Measurements from ENCODE around the gene TECTA.
"Not testable (repeated sequence)": the region's sequence is repeated elsewhere in the genome, so short reads cannot be mapped to it uniquely, and the experiment has no call there.

Gene TECTA

DNA sequence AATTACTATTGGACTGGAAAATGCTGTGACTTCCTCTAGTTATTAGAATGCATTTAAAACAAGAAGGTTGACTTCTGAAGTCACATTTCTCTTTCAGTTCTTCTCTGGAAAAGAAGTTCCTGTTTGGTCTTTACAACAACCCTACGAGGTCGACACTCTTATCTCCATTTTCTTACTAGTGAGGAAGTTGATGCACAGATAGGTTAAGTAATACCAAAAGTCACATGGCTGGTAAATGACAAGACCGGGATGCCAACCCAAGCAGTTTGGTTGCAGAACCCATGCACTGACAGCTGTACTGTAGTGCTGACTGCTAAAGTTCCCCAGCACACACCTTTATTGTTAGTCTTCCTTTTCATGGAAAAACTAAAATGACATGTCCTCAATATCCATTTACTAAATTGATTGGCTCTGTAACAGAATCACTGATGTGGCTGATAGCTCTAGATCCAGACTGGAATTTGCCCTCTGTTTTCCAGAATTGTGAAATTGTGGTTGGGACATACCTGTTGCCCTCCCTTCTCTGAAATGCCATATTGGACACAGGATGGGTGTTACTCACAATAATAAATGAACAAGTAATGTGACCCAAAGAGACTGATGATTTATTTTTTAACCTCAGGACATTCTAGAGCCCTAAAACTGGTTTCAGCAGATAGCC, 9.4 kb upstream of the TECTA start:
- DNase-seq, result no peak

DNA sequence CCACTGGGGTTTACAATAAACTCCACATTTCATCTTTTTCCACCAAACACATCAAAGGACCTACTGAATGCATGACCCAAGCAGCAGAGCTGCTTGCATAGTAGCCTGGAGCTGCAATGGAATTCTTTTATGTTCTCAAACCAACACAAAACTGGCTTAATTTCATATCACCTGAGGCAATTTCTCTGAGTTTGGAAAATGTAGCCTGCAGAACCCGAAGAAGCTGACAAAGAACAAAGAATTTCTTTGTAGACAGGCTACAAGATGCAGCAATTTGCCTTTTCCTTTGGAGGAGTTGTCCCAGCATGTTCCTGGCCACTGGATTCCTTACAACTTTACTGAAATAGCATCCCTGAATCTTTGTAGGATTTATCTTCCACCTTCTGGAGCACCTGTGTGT, 5.5 kb upstream of the TECTA start:
- DNase-seq, result no peak

DNA sequence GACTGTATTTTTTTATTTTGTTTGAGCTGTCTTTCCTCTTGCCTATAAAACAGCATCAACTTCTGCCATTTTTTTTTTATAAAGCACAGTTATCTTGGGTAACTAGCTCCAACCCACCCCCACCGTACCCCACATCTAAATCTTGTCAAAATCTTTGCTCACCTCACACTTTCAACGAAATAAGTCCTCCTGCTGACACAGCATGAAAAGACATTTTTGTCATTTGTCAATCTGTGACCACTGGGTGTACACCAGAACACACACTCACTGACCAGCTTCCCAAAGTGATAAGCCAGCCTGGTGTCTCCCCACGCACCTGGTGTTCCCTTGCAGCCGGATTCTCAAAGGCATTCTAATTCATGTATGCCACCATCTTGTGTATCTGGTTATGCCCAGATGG, 1.7 kb upstream of the TECTA start:
- DNase-seq, result no peak

DNA sequence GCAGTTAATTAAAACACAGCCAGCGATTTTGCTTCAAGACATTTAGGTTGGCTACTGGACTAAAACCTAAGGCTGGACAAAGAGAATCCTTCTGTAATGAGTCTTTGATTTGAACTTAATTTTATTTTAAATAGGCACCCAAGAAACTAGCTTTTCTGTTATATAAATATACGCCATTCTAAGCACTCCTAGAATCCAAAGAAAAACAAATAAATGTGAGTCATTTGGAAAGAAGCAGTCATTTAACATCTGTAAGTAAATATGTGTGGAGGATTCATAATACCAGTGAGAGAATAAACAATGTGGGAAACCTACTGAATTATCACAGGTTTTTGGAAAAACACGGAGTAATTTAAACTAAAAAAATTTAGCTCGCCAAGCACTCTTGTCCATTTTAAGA, 1.2 kb upstream of the TECTA start:
- DNase-seq, result no peak

DNA sequence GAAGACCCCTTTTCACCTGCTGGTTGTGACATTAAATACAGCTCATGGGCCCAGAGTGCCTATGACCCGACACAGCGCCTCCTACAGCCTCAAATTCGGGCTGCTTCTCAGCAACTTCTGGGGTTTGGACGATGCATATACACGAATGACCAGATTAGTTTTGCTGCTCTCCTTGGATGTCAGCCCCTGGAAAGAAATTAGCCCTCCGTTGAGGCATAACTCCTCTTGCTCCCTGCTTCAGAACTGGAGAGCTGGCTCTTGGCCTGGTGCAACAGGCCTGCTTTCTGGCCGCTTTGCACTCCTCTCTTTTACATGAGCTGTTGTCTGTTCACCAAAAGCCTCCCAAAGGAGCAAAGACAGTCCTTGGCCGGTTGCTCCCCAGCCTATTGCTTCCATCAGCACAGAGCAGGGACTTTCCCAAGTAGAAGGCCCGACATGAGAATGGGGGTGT, 3.3 kb downstream of the TECTA start:
- DNase-seq, result no peak

DNA sequence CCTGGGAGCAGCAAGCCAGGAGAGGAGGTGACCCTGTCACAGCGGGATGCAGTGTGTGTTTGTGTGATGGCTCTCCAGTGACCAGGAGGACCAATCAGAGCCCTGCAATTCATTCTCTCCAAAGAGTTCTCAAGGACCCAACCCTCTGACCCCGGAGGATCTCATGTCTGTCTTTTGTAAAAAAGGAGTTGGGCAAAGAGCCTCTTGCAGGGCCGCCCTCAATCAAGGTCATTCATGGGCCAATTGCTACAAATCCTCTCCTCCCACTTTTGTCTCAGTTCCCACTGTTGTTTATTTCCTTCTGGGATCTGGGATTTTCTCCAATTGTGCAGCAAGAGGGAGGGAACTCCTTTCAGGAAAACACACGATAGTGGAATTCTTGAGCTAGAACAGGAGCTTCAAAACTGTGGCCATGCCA, 4.0 kb downstream of the TECTA start:
- no peak for DNase-seq

DNA sequence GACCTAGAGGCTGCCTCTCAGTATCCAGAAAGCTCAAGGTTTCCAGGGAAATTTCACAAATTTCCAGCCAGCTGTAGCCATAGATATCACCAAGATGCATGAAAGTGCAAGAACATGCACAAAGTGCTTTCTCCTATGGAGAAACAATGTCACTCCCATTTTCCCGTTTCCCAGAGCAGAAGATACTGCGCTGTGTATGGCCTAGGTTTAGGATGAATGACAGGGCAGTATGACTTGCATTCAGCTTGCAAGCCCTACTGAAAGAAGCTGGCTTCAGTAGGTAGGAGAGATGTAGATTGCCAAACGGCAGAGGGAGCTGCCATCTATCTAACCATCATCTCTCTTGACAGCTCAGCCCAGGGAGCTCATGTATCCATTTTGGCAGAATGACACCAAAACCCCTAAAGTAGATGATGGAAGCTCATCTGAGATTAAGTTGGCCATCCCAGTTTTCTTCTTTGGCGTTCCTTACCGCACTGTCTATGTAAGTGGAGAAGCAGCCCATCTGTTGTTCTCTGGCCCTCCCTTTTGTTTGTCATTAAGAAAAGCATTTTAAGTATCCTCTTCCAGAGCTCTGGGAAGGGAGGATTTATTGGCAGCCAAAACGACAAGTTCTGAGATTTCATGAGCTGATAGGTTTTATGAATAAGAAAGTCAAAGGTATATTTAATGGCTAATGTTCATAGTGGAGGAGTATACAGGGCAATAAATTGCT, 4.6 kb downstream of the TECTA start:
- DNase-seq, result no peak

DNA sequence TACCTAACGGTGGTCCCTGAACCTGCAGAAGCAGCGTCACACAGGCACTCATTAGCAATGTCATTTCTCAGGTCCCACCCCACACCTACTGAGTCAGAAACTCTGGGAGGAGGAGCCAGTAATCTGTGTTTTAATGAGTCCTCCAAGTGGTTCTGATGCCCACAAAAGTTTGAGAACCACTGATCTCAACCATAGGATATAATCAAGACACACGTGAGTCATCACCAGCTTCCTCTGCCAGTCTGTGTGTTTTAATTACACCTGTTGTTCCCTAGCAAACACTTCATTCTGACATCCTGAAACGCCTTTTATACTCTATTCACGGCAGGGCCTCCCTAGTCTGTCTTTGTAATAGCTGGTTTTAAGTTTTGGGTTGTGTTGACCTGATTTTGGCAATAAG, 5.8 kb downstream of the TECTA start:
- no peak for DNase-seq

DNA sequence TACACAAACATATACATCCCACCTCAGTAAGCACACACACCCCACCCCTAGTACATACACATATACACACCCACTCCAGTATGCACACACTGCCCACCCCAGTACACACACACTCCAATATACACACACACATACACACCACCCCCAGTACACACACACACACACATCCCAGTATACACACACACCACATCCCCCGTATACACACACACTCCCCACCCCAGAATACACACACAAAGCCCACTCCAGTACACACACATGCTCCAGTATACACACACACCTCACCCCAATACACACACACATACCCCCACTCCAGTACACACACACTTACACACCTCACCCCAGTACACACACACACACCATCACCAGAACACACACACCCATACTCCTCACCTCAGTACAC, 7.4 kb downstream of the TECTA start:
- DNase-seq, result no peak

DNA sequence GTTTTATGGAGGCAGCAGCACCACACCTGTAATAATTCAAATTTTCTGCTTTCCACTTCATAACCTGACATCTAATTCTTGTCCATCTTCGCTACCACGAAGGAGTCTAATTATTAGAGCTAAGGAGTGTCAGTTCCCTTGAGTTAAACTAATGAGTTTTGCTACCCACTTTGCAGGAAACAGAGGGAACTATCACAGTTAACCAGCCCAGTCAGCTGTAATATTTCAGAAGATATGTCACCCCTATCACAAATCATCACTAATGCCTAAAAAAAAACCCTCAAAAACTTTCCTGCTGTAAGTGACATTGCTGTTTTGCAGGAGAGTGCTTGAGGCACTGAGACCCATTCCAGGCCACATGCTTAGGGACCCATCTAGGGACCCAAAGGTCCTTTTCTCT, 8.4 kb downstream of the TECTA start:
- DNase-seq, result no peak

DNA sequence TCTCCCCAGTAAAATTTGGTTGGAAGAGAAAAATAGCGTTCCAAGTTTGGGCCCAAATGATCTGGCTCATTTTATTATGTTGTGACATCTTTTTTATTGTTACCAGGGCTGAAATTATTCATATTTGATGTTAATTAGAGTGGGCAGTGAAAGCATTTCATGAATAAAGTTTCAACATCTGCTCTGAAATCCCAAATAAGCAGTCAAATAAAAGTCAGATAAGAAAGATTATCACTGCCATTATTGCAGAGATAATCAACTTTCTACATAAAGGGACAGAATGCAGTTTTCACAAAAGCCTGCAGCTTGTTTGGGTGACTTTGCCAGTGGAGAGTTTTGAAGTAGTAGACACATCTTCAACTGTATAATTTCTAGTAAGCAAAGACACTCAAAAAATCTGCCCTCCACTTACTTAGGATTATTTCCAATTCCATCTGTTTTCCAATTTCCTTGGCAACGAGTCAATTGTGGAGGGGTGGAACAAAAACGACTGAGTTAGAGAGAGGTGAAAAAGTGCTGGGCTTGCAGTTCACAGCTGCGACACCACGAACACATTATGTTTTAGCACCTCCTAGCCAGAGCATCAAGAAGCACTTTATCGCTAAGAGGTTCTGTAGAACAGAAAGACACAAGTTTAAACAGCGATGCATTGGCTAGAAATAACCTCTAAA, 9.0 kb downstream of the TECTA start:
- no peak for DNase-seq

DNA sequence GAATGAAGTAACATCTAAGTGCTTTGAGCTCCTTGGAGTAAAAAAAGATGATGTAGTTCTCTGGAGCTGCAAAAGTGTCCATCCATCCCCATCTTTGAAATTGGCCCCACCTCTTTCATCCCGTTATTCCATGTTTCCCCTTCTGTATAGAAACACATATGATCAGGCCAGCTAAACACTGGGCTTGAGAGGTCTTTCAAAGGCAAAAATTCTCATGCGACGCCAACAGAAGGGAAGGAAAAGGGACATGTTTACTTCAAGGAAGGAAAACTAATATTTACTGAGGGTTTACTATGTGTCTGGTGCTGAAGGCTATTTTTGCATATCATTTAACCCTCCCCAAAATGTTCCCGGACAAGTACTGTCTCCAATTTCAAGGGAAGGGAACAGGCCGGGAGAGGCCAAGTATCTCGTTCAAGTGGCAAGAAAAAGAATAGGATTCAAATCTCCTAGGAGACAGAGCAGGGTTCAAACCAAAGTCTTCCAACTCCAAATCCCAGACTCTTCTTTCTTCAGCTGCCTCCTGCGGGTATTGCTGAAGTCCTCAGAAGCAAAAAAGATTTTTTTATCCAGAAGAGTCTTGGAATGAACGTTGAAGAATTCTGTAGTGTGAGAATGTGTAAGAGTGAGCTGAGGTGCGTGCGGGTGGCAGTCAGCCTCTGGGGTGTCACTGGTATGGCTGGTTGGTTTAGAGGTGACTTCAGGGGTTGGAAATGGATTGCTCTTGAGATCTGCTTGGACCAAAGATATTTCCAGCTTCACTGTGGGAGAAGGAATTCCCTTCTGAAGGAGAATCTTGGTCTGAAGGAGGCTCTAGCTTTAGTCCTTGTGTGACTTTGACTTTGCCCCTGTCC, 10.1 kb downstream of the TECTA start:
- DNase-seq, result no peak

DNA sequence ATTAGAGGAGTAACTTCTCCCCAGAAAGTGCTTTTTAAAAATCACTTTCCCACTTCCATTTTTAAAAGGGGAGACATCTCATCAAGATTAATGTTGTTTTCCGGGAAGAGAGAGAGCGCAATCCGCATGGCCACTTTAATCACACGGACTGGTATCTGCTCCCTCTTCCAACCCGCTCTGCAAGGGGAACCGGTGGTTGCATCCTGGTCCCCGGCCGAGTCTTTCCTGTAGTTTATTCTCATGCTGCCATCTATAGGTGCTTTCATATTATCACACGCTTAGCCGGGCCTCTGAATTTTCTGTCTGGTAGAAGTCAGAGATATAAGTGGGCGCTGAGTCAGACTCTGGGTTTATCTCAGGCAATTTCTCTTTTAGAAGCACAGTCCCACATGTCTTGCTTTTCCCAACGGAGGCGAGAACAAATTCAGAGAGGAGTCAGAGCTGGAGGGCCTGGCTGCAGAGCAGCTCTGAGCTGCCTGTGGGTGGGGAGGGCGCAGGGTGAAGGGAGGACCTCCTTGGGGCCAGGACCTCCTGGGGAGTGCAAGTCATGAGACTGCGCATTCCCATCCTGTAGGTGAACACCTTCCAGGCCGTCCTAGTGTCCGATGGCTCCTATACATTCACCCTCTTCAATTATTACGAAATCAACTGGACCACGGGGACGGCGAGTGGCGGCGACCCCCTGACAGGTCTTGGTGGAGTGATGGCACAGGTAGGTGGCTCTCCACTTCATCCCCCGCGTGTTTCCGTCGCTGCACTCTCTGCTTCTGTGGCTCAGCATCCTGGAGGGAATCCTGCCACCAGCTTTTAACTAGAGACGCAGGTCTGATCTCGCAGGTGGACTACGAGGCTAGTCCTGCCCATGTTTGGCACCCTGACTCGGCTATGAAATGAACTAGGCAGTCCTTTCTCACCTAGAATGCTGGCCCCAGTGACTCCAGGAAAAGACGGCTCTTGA, 11.7 kb downstream of the TECTA start:
- peak; percentile 12 for DNase-seq

DNA sequence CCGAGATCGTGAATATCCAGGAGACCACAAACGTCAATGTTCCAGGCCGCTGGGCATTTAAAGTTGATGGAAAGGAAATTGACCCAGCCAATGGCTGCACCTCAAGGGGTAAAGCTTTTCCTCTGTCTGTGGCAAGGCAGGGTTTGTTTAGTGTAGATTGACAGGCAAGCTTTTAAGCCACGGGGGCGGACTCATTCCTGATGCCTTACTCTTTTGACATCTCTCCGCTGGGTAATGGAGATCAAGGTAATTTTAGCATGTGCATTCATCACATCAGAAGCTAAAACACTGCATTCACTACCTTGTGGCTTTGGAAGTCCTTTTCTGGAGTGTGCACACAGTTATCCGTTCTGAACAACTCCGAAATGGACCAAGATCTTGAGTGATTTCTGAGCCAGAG, 12.6 kb downstream of the TECTA start:
- DNase-seq, result no peak

DNA sequence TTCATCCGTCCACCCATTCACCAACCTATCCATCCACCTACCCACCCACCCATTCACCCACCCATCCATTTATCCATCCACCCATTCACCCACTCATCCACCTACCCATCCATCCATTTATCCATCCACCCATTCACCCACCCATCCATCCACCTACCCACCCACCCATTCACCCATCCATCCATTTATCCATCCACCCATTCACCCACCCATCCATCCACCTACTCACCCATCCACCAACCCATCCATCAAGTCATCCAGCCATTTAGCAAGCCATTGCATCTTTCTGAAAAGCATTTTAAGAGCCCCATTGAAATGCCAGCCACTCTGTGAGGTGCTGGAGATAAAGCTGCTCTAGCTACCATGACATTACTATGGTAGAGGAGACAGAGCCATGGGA, 14.0 kb downstream of the TECTA start:
- not testable (repeated sequence) for DNase-seq

DNA sequence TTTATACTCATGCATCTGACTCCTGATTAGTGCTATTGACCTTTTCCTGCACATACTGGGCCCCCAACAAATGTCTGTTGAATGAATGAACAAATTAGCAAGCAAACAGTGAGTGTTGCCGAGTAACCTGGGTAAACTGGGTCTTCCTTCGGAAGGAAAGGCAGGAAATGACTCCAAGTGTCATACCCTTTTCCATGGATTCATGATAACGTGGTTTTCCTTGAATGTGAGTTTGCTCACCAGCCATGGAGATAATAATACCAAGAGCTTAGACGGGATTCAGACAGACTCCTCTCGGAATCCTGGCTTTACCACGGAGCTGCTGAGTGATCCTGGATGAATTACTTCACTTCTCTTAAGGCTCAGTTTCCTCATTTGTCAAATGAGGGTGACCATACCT, 16.7 kb downstream of the TECTA start:
- DNase-seq, result no peak

DNA sequence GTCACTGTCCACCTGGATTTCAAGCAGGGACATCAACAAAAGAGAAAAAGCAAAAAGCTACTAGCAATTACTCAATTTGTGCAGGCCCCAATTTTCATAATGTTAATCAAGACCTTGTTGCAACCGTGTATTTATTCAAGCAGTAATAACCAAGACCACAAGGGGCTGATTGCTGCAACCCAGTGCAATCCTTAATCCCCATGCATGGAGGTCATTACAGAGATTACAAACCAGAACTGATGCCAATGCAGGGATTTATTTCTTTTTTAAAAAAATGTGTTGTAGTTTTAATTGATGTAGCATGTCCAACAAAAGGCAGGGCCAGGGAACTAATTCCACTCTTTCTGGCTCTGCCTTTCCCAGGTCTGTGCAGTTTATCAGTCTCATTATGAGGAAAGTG, 18.4 kb downstream of the TECTA start:
- no peak for DNase-seq

DNA sequence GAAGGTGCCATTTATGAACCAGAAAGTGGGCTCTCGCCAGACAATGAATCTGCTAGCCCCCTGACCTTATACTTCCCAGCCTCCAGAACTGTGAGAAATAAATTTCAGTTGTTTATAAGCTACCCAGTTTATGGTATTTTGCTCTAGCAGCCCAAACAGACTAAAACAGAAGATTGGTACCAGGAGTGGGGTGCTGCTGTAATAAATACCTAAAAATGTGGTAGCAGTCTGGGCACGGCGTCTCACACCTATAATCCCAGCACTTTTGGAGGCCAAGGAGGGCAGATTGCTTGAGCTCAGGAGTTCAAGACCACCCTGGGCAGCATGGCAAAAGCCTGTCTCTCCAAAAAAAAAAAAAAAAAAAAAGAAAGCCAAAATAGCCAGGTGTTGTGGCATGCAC, 21.3 kb downstream of the TECTA start:
- DNase-seq, result no peak

DNA sequence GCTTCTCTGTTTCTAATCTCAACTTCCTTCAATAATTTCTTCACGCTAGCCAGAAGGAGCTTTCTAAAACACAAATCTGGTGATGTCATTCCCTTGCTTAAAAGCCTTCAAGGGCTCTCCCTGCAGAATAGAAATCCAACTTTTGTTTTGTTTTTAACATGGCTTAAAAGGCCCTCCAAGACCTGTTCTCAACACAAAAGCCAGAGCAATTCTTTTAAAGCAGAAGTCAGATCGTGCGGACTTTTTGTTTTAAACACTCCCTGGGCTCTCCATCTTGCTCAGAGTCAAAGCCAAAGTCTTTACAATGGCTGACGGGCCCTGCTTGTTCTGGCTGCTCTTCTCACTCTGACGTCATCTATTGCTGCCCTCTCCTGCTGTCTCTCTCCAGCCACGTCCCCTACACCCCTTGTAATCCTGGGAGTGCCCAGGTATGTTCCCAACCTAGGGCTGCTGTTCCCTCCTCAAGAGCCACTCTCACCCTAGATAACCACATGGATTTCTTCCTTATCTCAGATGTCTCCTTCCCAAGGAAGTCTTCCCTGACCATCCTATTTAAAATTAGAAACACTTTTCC, 22.5 kb downstream of the TECTA start:
- DNase-seq, result no peak

DNA sequence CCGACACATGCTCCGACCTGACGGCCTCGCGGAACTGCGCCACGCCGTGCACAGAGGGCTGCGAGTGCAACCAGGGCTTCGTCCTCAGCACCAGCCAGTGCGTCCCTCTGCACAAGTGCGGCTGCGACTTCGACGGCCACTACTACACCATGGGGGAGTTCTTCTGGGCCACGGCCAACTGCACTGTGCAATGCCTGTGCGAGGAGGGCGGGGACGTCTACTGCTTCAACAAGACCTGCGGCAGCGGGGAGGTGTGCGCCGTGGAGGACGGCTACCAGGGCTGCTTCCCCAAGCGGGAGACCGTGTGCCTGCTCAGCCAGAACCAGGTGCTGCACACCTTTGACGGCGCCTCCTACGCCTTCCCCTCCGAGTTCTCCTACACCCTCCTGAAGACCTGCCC, 26.8 kb downstream of the TECTA start:
- no peak for DNase-seq
